GM19099 (cell line): Measurements from ENCODE around the gene ARHGAP15.

Experiments
- POLR2A ChIP-seq: IDR thresholded peaks from 3 replicates; pipeline ENCODE4 v1.6.1; 2011; ENCODE audit warnings: low read depth; ENCODE audit not compliant: insufficient read length; ENCODE audit errors: extremely low read depth

ARHGAP15 gene

DNA sequence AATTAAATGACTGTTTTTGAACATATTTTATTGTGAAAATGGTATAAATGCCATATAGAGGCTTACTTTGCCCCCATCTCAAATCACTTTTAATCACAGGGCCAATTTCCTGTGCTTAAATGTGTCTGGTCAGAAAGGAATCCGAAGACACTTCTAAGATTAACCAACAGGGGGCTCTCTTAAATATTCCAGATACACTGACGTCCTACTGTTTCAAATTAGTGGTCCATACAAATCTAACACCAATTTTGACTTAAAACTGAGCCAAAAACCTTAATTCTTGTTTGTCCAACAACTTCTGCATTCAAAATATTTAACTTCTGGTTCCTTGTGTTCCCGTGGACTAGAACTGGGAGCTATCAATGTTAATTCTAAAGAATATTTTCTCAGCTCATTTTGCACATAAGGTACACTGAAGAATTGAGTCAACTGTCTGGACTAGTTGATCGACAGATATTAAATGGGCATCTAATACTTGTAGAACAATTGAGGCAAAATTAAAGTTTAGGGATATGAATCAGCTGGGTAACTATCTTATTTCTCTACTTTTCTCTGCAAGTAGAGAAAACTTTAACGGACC is 557.5 kb downstream of the ARHGAP15 start:
- TF ChIP-seq POLR2A: no peak

DNA sequence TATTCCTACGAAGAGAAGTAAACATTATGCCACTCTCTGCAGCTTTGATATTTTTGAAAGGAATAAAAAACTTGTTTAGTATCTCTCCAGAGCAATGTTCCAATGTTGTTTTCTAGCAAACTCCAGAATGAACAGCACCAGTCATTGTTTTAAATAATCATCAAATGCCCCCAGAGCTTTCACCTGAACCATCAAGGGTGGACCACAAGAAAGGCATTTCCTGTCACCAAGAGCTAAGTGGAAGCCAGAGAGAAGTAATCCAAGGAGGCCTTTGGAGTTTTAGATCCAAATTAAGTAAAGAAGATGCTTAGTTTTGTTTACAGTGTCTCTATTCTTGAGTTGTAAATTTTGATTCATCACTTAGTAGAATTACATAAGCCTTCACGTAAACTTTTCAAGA is 559.0 kb downstream of the ARHGAP15 start:
- TF ChIP-seq POLR2A: no peak

DNA sequence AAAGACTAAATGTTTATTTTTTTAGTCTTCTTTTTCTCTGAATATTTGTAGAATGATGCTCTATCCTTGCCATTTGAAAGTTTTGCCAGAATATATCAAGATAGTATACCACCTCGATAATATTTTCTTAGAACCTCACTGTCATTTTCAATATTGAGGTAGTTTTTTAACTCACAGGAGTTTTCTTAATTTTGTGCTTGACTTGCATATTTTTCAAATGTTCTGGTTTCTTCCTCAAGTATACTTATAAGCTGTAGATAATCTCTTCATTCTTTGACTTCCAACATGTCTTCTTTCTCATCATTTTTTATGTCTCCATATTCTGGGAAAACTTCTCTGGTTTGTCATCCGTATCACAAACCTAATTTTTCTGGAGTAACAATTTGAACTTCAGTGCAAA is 559.6 kb downstream of the ARHGAP15 start:
- TF ChIP-seq POLR2A: no peak

DNA sequence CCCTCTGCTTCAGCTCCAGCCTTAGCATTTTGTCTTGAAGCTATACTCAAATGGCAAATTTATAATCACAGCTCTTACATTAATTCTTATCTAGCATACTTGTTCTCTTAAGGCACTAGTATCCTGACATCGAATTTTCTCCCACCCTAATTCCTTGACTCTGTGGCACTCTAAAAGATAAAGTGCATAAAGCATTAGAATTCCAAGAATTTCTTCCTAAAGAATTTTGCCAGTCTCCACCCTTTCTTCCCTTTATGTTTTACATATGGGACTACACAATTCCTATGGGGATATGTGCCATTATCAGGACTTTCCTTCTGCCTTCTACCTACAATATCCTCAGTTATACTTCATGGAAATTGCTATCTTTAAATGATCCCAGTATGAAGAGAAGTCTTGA is 560.3 kb downstream of the ARHGAP15 start:
- no peak for TF ChIP-seq POLR2A

DNA sequence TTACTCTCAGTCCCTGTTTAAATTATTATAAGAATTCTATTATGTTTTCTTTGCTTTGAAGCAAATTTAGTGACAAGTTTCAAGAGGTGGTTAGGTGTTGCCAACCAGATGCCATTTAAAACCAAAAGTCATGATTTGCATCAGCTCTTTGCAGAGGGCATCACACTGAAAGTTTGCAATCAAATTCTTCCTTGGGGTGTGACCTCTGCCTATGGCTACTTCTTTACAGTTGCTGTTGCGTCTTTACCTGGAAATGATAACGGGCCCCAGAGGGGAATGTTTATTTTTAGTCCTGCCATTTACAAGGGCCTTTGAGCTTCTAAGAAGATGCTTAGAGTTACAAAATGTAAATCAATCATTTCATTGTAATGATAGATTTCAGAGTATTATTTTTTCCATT is 561.0 kb downstream of the ARHGAP15 start:
- no peak for TF ChIP-seq POLR2A

DNA sequence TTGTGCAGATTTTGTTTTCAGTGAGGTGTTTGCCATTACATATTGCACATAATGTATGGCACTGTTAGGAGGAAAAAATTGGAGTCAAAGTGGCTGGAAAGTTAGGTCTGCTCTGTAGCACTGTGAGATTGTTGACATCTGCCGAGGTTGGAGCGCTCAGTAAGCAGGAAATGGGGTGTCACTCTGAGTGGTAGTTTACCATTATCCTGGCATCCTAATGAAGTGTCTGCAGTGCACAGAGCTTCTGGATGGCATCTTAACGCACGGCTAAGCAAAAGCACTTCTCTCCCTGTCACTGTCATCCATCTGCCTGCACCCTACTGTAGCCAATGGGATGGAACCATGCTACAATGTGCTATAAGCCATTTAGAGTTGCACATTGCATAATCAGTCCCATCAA is 561.9 kb downstream of the ARHGAP15 start:
- TF ChIP-seq POLR2A: no peak

DNA sequence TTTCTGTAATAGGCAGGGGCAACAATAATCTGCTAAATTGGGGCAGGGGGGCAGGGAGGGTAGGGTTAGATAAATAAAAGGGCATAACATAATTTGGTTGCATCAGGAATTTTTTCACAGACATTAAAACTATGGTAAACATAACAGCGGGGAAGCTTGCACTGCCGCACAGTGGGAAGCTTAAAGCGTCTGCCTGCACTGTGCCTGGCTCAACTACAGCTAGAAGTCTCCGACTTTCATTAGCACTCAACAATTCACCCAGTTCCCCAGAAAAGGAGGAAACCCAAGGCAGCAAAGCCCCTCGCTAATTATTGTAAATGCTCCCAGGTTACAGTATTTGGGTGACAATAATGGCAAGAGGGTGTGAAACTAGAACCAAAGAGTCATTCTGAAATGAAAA is 562.9 kb downstream of the ARHGAP15 start:
- no peak for TF ChIP-seq POLR2A

DNA sequence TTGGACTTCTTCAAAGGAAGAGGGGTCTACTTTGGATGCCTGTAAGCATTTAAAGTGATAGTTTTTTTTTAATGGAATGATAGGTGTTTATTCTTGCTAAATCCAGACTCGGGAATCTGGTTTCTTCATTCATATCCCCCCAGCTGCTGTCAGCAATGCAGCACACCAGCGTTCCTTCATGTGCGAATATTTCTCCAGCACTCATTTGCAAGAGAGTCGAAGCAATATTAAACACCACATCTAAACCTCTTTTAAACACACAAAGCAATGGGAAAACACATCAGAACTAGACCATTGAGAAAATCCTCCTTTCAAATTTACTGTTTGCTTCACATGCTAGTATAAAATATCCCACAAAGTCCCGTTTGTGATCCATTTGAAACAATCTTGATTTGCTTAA is 563.7 kb downstream of the ARHGAP15 start:
- no peak for TF ChIP-seq POLR2A

DNA sequence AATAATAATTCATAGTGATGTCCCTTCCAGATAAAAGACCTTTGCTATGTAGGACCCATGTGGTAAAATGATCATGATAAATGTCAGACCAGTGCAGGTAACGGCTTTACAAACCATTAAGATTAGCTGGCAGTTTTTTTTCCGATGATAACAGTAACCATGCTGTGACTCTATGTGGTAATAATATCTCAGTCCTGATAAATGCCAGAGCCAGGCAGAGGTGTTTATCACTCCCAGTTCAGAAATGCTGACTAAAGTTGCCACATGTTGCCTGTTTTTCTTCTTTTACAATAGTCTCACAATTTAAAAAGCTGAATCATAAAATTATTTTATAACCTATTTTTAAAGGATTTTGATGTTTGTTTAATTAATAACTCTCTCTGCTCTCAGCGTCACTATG is 565.1 kb downstream of the ARHGAP15 start:
- TF ChIP-seq POLR2A: no peak

DNA sequence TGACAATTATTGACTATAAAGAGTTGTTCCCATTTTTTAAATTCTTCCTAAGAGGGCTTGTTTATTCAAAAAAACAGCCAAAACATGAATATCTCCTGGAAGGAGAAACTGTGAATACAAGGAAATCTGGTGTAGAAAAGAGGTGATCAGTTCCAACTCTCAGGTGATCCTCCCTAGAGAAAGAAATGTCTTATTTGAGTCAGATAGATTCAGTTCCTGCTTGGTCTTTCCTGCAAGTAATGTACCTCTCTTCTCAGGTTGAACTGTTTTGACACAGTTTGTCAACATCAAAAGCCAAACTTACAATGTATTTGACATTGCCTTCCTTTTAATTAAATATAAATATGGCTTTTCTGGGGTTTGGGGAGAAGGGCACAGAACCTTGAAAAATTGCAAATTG is 567.4 kb downstream of the ARHGAP15 start:
- TF ChIP-seq POLR2A: no peak

DNA sequence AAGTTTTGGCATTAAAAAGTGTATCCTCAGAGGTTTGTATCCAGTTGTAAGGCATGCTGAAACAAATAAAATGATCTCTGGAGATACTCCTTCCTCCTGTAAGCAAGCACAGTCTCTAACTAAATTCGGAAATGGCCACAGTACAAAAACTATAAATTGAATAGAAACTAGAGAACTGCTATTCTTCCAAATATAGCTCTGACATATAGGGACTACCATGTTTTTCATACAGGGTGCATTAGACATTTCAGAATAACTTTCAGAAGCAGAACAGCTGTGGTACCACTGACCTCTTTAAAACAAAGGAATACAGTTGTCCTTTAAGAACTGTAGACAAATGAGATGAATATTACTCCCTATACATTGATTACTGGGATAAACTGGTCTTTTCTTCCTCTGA is 568.5 kb downstream of the ARHGAP15 start:
- TF ChIP-seq POLR2A: no peak

DNA sequence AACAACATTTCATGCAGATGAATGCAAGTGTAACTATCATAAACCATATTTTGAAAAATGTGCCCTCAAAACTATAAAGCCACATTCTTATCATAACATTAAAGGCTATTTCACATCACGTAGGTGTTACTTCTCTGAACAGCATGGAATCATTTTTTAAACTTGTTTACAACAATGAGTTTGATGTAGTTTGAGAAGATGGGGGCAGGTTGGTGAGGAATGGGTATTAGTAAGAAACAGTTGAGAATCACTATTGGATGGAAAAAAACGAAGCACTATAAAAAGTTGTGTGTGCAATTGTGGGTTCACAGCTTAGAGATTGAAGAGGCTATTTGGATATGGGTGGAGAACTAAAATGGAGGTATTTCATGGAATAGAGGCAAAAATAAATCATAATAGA is 569.1 kb downstream of the ARHGAP15 start:
- TF ChIP-seq POLR2A: no peak

DNA sequence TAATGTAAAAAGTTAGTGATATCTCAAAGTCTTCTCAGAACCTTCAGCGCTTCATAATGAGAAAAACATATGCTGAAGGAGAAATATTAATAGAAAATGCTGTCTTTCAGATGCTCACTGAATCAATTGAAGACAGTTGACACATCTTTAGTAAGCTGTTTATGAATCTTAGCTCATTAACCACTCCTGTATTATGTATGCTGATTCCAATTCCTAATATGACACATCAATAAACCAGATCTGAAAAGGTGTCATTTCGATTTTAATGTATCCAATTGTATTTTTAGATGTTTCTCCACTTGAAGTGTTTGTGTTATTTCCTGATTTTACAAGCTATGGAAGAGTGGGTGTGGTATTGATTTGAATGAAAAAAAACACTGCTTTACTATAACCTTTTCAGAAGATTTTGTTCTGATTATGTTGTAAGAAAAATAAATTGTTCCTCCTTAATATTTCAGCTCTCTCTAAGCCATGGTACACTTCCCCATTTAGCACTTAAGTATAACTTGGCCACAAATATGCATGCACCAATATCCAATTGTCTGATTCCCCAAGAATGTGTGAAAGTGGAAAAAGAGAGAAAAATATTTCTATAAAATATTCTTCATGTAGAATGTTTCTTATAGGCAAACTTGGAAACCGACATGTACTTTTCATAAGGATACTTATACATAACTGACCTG is 569.8 kb downstream of the ARHGAP15 start:
- no peak for TF ChIP-seq POLR2A

DNA sequence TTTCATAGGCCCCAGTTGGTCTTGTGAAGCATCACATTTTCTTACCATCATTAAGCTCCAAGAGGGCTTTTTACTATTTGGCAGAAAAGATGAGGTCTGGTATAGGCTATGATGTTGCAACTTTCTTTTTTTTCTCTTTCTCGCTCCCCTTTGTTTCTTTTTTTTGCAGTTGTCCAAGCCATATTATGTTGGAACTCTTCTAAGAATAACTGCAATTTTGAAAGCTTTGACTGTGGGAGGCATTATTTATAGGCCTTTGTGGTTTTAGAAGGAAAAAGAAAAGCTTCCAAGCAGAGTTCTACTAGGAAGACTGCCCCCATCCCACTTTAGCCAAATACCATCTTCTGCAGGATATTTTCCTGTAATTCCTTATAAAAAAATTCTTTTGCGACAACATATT is 571.6 kb downstream of the ARHGAP15 start:
- no peak for TF ChIP-seq POLR2A

DNA sequence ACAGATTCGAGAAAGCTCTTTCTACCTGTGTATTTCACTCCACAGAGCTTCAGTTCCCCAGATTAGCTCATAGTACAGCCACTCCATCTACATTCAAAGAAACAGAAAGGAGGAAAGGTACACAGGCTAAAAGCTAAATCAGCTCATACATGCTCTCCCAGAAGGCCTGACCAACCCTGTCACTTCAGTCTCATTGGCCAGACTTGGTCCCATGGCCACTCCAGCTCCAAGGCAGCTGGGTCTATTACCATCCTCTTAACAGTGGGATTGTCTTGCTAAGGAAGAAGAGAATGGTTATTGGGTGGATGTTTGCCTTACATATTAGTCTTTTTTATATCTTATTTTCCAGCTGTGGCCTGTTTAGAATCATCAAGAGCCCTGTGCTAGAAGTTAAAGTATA is 572.6 kb downstream of the ARHGAP15 start:
- no peak for TF ChIP-seq POLR2A

DNA sequence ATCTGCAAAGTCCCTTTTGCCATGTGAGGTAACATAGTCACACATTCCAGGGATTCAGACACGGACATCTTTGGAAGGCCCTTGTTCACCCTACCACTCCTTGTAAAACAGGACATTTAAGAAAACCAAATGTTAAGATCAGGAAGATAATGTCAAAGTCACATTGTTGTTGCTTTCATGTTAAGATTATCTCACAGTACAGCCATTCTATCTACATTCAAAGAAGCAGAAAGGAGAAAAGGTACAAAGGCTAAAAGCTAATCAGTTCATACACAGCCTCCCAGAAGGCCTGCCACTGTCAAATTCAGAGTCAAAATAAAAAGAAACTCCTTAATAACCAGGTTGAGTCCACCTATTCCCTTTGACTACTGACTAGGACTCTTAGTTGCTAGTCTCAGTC is 573.7 kb downstream of the ARHGAP15 start:
- no peak for TF ChIP-seq POLR2A
